WTC11 (cell line): Measurements from ENCODE around the gene KIAA2012. TPM values are rescaled to one million over a fixed set of nuclear protein-coding genes. Genes with fewer than 3 reads are reported as not detected.
A peak's percentile ranks its signal among the peaks of the same experiment; 100 is the strongest.

Experiments
- ATAC-seq: fragments of 200-7000 bp; cut with Tn5 transposase; 2 replicates; pipeline ENCODE4 v1.10.0; 2021; ENCODE audit warnings: mild to moderate bottlenecking, moderate library complexity
- CTCF ChIA-PET: fragments of 300-600 bp; sonication (Branson Sonifier 250); formaldehyde crosslinking; loops from one replicate; lab custom pipeline; 2021; ENCODE audit warnings: antibody characterized with exemption; lab: Charles Lee
- POLR2A ChIA-PET: fragments of 350-600 bp; sonication (Branson Sonifier 250); formaldehyde crosslinking; loops from one replicate; lab custom pipeline; 2021; ENCODE audit warnings: antibody characterized with exemption; lab: Charles Lee
- DNase-seq: peaks from one replicate; pipeline ENCODE4 v3.0.0; 2021; ENCODE audit warnings: low spot score
- H3K27ac Mint-ChIP-seq: 2 replicates; pipeline ENCODE4 v1.8.0; 2021; ENCODE audit warnings: mixed read lengths
- H3K27me3 Mint-ChIP-seq: 2 replicates; pipeline ENCODE4 v1.8.0; 2021; ENCODE audit warnings: low read depth, mild to moderate bottlenecking, moderate library complexity, mixed read lengths
- H3K36me3 Mint-ChIP-seq: 2 replicates; pipeline ENCODE4 v1.8.0; 2021; ENCODE audit warnings: mixed read lengths
- H3K4me1 Mint-ChIP-seq: 2 replicates; pipeline ENCODE4 v1.8.0; 2022; ENCODE audit warnings: mixed read lengths
- H3K4me3 Mint-ChIP-seq: 2 replicates; pipeline ENCODE4 v1.8.0; 2021; ENCODE audit warnings: mild to moderate bottlenecking, moderate library complexity, mixed read lengths
- H3K9me3 Mint-ChIP-seq: 2 replicates; pipeline ENCODE4 v1.8.0; 2021; ENCODE audit warnings: mixed read lengths
- GRHL2 ChIP-seq: fragments of 250-450 bp; sonication (Bioruptor Pico); IDR thresholded peaks from 2 replicates; pipeline ENCODE4 v1.8.0; 2022; ENCODE audit warnings: mild to moderate bottlenecking, moderate library complexity; ENCODE audit not compliant: insufficient replicate concordance, severe bottlenecking
- KAT7 ChIP-seq: sonication (generic); formaldehyde crosslinking; IDR thresholded peaks from 2 replicates; pipeline ENCODE4 v1.8.1; 2023; ENCODE audit warnings: missing genetic modification reagents, mild to moderate bottlenecking, borderline replicate concordance
- NR2C2 ChIP-seq: sonication (generic); formaldehyde crosslinking; IDR thresholded peaks from 2 replicates; pipeline ENCODE4 v1.8.0; 2022; ENCODE audit warnings: mild to moderate bottlenecking, missing genetic modification reagents
- OVOL2 ChIP-seq: fragments of 250-450 bp; sonication (Bioruptor Pico); IDR thresholded peaks from 2 replicates; pipeline ENCODE4 v1.9.0; 2021; ENCODE audit warnings: mild to moderate bottlenecking, borderline replicate concordance
- PRRX2 ChIP-seq: fragments of 250-450 bp; sonication (Bioruptor Pico); IDR thresholded peaks from 2 replicates; pipeline ENCODE4 v1.8.0; 2021; ENCODE audit warnings: mild to moderate bottlenecking
- ZNF263 ChIP-seq: sonication (generic); formaldehyde crosslinking; IDR thresholded peaks from 2 replicates; pipeline ENCODE4 v1.8.1; 2022; ENCODE audit warnings: low read depth, mild to moderate bottlenecking, moderate library complexity, missing genetic modification reagents
- ZNF317 ChIP-seq: sonication (generic); formaldehyde crosslinking; IDR thresholded peaks from 2 replicates; pipeline ENCODE4 v1.8.1; 2023; ENCODE audit warnings: low read depth, mild to moderate bottlenecking, moderate library complexity, missing genetic modification reagents, borderline replicate concordance
- total RNA-seq: library from RNA; stranded (reverse); gene quantifications from 3 replicates; pipeline ENCODE4 v1.2.3, GENCODE V29; 2021
- TF ChIP-seq, protein P1 (sequence below): sonication (generic); formaldehyde crosslinking; conservative IDR thresholded peaks from 2 replicates; pipeline ENCODE4 v1.8.1; 2023; ENCODE audit warnings: mild to moderate bottlenecking, low read depth, missing genetic modification reagents, moderate library complexity
- TF ChIP-seq, protein P2 (sequence below): fragments of 250-450 bp; sonication (Bioruptor Pico); conservative IDR thresholded peaks from 2 replicates; pipeline ENCODE4 v1.9.0; 2021; ENCODE audit warnings: mild to moderate bottlenecking
- TF ChIP-seq, protein P3 (sequence below): sonication (generic); formaldehyde crosslinking; IDR thresholded peaks from 2 replicates; pipeline ENCODE4 v1.8.1; 2023; ENCODE audit warnings: mild to moderate bottlenecking, missing genetic modification reagents, moderate library complexity
- TF ChIP-seq, protein P4 (sequence below): sonication (generic); formaldehyde crosslinking; IDR thresholded peaks from 2 replicates; pipeline ENCODE4 v1.8.1; 2022; ENCODE audit warnings: low read depth, missing genetic modification reagents, borderline replicate concordance
- TF ChIP-seq, protein P5 (sequence below): fragments of 200-600 bp; IDR thresholded peaks from 2 replicates; pipeline ENCODE4 v1.8.0; 2022; ENCODE audit warnings: antibody characterized with exemption
- TF ChIP-seq, protein P6 (sequence below): fragments of 250-450 bp; sonication (Bioruptor Pico); IDR thresholded peaks from 2 replicates; pipeline ENCODE4 v1.9.0; 2021; ENCODE audit warnings: mild to moderate bottlenecking
- TF ChIP-seq, protein P7 (sequence below): fragments of 250-450 bp; sonication (Bioruptor Pico); IDR thresholded peaks from 2 replicates; pipeline ENCODE4 v1.8.0; 2021; ENCODE audit warnings: mild to moderate bottlenecking

KIAA2012 gene
- total RNA-seq, 1 experiment from 2014 or later, result not detected

DNA sequence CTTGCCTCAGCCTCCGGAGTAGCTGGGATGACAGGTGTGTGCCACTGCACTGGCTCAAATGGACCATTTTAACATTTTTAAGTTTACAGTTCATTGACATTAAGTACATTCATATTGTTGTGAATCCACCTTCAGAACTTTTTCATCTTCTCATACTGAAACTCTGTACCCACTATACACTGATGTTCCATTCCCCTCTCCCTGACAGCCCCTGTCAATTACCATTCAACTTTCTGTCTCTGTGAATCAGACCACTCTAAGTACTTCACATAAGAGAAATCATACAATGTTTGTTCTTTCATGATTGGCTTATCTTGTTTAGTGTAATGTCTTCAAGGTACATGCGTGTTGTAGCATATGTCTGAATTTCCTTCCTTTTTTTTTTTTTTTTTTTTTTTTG lies 1.9 kb upstream of the KIAA2012 start:
- ATAC-seq, result no peak
- TF ChIP-seq, protein P1, sequence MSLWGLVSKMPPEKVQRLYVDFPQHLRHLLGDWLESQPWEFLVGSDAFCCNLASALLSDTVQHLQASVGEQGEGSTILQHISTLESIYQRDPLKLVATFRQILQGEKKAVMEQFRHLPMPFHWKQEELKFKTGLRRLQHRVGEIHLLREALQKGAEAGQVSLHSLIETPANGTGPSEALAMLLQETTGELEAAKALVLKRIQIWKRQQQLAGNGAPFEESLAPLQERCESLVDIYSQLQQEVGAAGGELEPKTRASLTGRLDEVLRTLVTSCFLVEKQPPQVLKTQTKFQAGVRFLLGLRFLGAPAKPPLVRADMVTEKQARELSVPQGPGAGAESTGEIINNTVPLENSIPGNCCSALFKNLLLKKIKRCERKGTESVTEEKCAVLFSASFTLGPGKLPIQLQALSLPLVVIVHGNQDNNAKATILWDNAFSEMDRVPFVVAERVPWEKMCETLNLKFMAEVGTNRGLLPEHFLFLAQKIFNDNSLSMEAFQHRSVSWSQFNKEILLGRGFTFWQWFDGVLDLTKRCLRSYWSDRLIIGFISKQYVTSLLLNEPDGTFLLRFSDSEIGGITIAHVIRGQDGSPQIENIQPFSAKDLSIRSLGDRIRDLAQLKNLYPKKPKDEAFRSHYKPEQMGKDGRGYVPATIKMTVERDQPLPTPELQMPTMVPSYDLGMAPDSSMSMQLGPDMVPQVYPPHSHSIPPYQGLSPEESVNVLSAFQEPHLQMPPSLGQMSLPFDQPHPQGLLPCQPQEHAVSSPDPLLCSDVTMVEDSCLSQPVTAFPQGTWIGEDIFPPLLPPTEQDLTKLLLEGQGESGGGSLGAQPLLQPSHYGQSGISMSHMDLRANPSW (CRISPR knock-in tag), result no peak
- TF ChIP-seq, protein P2, sequence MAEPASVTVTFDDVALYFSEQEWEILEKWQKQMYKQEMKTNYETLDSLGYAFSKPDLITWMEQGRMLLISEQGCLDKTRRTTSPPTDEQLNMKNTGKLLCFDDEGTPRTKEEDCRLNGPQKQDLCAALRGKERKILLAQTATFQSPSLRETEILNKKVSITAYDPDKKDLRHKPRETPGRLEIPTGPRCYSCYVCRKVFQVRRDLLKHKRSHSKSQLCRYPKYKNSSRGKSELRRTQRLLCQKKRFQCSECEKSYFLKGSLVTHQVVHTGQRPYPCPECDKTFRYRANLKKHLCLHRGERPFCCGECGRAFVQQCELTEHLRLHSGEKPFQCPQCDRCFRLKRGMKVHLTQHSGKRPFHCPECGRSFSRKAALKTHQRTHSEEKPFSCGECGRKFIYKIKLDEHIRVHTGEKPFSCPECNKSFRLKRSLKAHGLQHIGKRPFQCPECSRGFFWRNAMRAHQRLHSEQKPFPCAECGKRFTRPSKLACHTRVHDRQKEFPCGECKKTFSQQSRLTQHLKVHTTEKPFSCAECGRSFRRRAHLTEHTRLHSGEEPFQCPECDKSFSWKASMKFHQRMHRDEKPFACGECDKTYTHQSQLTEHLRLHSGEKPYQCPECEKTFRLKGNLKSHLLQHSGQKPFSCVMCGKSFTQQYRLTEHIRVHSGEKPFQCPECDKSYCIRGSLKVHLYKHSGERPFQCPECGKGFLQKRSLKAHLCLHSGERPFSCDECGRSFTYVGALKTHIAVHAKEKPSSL, result no peak
- no peak for TF ChIP-seq ZNF317
- TF ChIP-seq, protein P3, sequence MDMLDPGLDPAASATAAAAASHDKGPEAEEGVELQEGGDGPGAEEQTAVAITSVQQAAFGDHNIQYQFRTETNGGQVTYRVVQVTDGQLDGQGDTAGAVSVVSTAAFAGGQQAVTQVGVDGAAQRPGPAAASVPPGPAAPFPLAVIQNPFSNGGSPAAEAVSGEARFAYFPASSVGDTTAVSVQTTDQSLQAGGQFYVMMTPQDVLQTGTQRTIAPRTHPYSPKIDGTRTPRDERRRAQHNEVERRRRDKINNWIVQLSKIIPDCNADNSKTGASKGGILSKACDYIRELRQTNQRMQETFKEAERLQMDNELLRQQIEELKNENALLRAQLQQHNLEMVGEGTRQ (CRISPR knock-in tag), result no peak
- TF ChIP-seq PRRX2 (CRISPR knock-in tag), result no peak
- no peak for TF ChIP-seq KAT7 (CRISPR knock-in tag)
- no peak for TF ChIP-seq ZNF263 (CRISPR knock-in tag)
- TF ChIP-seq OVOL2, result no peak
- Mint-ChIP-seq H3K9me3 (no peaks in the 10 kb centered on the region), H3K27me3 (no peaks in the 10 kb centered on the region; the same call in 1 of the 2 replicates), H3K4me1 (peaks cover 15% of the 10 kb centered on the region), H3K27ac (no peak overlapping the region), H3K4me3 (no peak overlapping the region), H3K36me3 (no peaks in the 10 kb centered on the region)
- CTCF ChIA-PET, result no interaction called here
- POLR2A ChIA-PET, result no interaction called here
- no peak for DNase-seq

DNA sequence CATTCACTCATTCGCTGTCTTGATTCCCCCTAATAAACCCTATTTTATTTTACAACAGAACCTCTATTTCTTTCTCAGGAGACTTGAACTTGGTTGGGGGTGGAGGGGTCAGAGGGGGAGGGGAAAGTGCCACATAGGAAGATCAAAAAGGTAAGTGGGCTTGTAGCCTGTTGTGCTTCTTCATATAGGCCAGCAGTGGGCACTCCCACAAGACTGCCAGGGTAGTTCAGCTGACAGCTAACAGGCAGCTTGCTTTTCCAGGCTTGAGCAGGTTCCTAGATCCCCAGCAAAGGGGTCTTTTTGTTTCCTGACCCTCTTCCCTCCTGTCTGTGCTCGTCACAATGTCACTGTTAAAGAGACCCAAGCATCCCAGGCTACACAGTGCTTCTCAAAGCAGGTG lies 829 bp upstream of the KIAA2012 start:
- Mint-ChIP-seq H3K9me3 (no peaks in the 10 kb centered on the region), H3K27ac (no peak overlapping the region), H3K4me3 (no peak overlapping the region), H3K27me3 (no peaks in the 10 kb centered on the region; the same call in 1 of the 2 replicates), H3K36me3 (no peaks in the 10 kb centered on the region), H3K4me1 (peaks cover 15% of the 10 kb centered on the region)
- TF ChIP-seq, protein P4, sequence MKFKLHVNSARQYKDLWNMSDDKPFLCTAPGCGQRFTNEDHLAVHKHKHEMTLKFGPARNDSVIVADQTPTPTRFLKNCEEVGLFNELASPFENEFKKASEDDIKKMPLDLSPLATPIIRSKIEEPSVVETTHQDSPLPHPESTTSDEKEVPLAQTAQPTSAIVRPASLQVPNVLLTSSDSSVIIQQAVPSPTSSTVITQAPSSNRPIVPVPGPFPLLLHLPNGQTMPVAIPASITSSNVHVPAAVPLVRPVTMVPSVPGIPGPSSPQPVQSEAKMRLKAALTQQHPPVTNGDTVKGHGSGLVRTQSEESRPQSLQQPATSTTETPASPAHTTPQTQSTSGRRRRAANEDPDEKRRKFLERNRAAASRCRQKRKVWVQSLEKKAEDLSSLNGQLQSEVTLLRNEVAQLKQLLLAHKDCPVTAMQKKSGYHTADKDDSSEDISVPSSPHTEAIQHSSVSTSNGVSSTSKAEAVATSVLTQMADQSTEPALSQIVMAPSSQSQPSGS (CRISPR knock-in tag), result no peak
- TF ChIP-seq, protein P5, sequence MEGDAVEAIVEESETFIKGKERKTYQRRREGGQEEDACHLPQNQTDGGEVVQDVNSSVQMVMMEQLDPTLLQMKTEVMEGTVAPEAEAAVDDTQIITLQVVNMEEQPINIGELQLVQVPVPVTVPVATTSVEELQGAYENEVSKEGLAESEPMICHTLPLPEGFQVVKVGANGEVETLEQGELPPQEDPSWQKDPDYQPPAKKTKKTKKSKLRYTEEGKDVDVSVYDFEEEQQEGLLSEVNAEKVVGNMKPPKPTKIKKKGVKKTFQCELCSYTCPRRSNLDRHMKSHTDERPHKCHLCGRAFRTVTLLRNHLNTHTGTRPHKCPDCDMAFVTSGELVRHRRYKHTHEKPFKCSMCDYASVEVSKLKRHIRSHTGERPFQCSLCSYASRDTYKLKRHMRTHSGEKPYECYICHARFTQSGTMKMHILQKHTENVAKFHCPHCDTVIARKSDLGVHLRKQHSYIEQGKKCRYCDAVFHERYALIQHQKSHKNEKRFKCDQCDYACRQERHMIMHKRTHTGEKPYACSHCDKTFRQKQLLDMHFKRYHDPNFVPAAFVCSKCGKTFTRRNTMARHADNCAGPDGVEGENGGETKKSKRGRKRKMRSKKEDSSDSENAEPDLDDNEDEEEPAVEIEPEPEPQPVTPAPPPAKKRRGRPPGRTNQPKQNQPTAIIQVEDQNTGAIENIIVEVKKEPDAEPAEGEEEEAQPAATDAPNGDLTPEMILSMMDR, result 0 out of 2 replicates have a peak, but pooled peaks have one; percentile 25
- TF ChIP-seq GRHL2 (CRISPR knock-in tag), result no peak
- ChIA-PET POLR2A (interaction anchor here (0.6 kb wide), 1 partner anchor 8 kb away, joined by 4 read pairs; no protein-coding TSS in a partner anchor), CTCF (interaction anchor here (0.6 to 2.2 kb wide), 11 partner anchors 8 to 212 kb away, joined by 4 to 17 read pairs (median 6); no protein-coding TSS in a partner anchor)
- peak; percentile 77 for ATAC-seq
- DNase-seq, result no peak

DNA sequence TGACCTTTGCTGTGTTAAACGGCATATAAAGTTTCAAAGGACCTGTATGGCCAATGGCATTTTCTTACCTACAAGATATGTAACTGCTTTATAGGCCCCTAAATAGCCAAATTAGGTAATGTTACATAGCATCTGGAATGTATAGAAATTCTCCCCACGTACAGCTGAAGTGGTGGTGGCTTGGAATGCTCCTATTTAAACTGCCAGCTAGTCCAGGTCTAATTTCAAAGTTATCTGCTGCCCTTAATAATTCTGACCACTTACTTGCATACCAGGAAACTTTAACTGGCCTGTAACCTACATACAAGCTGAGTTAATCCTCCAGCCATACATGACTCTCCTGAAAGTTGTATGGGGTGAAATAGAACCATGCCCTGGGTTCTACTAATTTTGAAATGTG lies 1.3 kb downstream of the KIAA2012 start:
- H3K27ac Mint-ChIP-seq, result no peak overlapping the region
- DNase-seq (no peak), ATAC-seq (no peak)
- H3K4me1 Mint-ChIP-seq, result peaks cover 15% of the 10 kb centered on the region
- no peaks in the 10 kb centered on the region for H3K9me3 Mint-ChIP-seq
- CTCF ChIA-PET, result no interaction called here
- no peaks in the 10 kb centered on the region; the same call in 1 of the 2 replicates for H3K27me3 Mint-ChIP-seq
- no peaks in the 10 kb centered on the region for H3K36me3 Mint-ChIP-seq
- POLR2A ChIA-PET, result no interaction called here
- no peak overlapping the region for H3K4me3 Mint-ChIP-seq
- TF ChIP-seq, protein P5, result no peak
- TF ChIP-seq, protein P6, sequence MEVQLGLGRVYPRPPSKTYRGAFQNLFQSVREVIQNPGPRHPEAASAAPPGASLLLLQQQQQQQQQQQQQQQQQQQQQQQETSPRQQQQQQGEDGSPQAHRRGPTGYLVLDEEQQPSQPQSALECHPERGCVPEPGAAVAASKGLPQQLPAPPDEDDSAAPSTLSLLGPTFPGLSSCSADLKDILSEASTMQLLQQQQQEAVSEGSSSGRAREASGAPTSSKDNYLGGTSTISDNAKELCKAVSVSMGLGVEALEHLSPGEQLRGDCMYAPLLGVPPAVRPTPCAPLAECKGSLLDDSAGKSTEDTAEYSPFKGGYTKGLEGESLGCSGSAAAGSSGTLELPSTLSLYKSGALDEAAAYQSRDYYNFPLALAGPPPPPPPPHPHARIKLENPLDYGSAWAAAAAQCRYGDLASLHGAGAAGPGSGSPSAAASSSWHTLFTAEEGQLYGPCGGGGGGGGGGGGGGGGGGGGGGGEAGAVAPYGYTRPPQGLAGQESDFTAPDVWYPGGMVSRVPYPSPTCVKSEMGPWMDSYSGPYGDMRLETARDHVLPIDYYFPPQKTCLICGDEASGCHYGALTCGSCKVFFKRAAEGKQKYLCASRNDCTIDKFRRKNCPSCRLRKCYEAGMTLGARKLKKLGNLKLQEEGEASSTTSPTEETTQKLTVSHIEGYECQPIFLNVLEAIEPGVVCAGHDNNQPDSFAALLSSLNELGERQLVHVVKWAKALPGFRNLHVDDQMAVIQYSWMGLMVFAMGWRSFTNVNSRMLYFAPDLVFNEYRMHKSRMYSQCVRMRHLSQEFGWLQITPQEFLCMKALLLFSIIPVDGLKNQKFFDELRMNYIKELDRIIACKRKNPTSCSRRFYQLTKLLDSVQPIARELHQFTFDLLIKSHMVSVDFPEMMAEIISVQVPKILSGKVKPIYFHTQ (CRISPR knock-in tag), result no peak
- TF ChIP-seq ZNF317 (no peak), NR2C2 (CRISPR knock-in tag) (no peak), PRRX2 (CRISPR knock-in tag) (no peak)
- TF ChIP-seq, protein P7, sequence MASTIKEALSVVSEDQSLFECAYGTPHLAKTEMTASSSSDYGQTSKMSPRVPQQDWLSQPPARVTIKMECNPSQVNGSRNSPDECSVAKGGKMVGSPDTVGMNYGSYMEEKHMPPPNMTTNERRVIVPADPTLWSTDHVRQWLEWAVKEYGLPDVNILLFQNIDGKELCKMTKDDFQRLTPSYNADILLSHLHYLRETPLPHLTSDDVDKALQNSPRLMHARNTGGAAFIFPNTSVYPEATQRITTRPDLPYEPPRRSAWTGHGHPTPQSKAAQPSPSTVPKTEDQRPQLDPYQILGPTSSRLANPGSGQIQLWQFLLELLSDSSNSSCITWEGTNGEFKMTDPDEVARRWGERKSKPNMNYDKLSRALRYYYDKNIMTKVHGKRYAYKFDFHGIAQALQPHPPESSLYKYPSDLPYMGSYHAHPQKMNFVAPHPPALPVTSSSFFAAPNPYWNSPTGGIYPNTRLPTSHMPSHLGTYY (CRISPR knock-in tag), result no peak
